Breast epithelium (tissue), 4 donors: ENCODE measurements around the gene THRSP. TPM values are rescaled to one million over a fixed set of nuclear protein-coding genes. Genes with fewer than 3 reads are reported as not detected.
"Not testable (repeated sequence)": the region's sequence is repeated elsewhere in the genome, so short reads cannot be mapped to it uniquely, and the experiment has no call there.

Experiments used
- DNase-seq, 2 donors: peaks; one replicate each; pipeline ENCODE4 v3.0.0-alpha.2; 2019; ENCODE audit warnings: low spot score in 2 of 2
- H3K27ac ChIP-seq, 2 donors: fragments of 200-600 bp; sonication (generic) in 1 of 2; one replicate each; pipeline ENCODE4 v1.5.1; 2016 to 2019; ENCODE audit warnings: mild to moderate bottlenecking in 1 of 2
- H3K27me3 ChIP-seq, 2 donors: fragments of 200-600 bp; sonication (generic) in 1 of 2; one replicate each; pipeline versions ENCODE4 v1.5.1 to v1.6.0; 2017 to 2019; ENCODE audit warnings: control low read depth in 1 of 2, mild to moderate bottlenecking in 1 of 2
- H3K36me3 ChIP-seq: fragments of 200-600 bp; one replicate; pipeline ENCODE4 v1.5.1; 2019
- H3K4me1 ChIP-seq, 2 donors: fragments of 200-600 bp; sonication (generic); one replicate each; pipeline ENCODE4 v1.5.1; 2016 to 2019; ENCODE audit warnings: control low read depth in 1 of 2
- H3K4me3 ChIP-seq, 3 donors: fragments of 200-600 bp; sonication (generic); 1 replicate in 2 of 3; 2 replicates in 1 of 3; pipeline ENCODE4 v1.5.1; 2016 to 2019; ENCODE audit warnings: mild to moderate bottlenecking in 3 of 3, moderate library complexity in 2 of 3
- H3K9me3 ChIP-seq, 2 donors: fragments of 200-600 bp; sonication (generic) in 1 of 2; one replicate each; pipeline ENCODE4 v1.5.1; 2016 to 2019; ENCODE audit warnings: control low read depth in 1 of 2
- POLR2A ChIP-seq: fragments of 450-650 bp; IDR thresholded peaks from one replicate; pipeline ENCODE4 v1.6.1; 2016; ENCODE audit warnings: antibody characterized with exemption, mild to moderate bottlenecking, moderate library complexity
- POLR2AphosphoS5 ChIP-seq, 3 donors: sonication (generic); formaldehyde crosslinking; IDR thresholded peaks; one replicate each; pipeline ENCODE4 v1.6.1; 2017; ENCODE audit warnings: antibody characterized with exemption in 3 of 3
- intact Hi-C: fragments of 100-400 bp; cut with DNase I; formaldehyde crosslinking; loops from one replicate; pipeline ENCODE4 v1.15.1; 2023; ENCODE audit warnings: low total_unique reads
- total RNA-seq, 3 donors: library from RNA; depleted of rRNA; stranded (reverse); fragments of >200 nt; gene quantifications; one replicate each; pipeline ENCODE4 v1.1.0, GENCODE V29; 2016
- TF ChIP-seq, protein P1 (sequence below), 3 donors: fragments of 450-650 bp; IDR thresholded peaks; one replicate each; pipeline ENCODE4 v1.5.1; 2016 to 2017; ENCODE audit warnings: antibody characterized with exemption in 3 of 3, mild to moderate bottlenecking in 3 of 3, moderate library complexity in 3 of 3

THRSP gene
- total RNA-seq, 3 donors from 2014 or later: 1.6 to 74.9 (median 5.7) TPM

DNA sequence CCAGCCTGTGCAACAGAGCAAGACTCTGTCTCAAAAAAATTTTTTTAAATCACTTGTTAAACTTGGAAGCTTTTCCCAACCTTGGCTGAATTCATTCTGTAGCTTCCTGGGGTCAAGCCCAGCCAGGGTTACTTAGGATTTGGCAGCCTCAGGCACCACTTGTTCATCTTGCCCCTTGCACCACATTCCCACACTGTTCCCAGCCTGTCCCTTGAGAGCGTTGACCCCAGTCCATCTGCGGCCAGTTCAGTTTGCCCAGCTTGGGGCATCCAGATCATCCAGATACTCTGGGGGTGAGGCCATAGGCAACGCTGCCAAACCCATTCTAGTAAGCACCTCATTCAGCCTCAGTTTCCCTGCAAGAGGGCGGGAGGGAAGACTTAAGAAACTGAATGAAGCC is 8.7 kb upstream of the THRSP start:
- Histone ChIP-seq H3K27ac (no peak overlapping the region), H3K36me3 (no peaks in the 10 kb centered on the region), H3K4me1 (no peaks in the 10 kb centered on the region), H3K4me3 (no peak overlapping the region), H3K27me3 (no peaks in the 10 kb centered on the region), H3K9me3 (no peaks in the 10 kb centered on the region)
- intact Hi-C loops: no loop called here
- no peak for DNase-seq
- TF ChIP-seq POLR2A (no peak), POLR2AphosphoS5 (IDR thresholded peaks at IDR 0.05) (no peak)
- TF ChIP-seq, protein P1, sequence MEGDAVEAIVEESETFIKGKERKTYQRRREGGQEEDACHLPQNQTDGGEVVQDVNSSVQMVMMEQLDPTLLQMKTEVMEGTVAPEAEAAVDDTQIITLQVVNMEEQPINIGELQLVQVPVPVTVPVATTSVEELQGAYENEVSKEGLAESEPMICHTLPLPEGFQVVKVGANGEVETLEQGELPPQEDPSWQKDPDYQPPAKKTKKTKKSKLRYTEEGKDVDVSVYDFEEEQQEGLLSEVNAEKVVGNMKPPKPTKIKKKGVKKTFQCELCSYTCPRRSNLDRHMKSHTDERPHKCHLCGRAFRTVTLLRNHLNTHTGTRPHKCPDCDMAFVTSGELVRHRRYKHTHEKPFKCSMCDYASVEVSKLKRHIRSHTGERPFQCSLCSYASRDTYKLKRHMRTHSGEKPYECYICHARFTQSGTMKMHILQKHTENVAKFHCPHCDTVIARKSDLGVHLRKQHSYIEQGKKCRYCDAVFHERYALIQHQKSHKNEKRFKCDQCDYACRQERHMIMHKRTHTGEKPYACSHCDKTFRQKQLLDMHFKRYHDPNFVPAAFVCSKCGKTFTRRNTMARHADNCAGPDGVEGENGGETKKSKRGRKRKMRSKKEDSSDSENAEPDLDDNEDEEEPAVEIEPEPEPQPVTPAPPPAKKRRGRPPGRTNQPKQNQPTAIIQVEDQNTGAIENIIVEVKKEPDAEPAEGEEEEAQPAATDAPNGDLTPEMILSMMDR (IDR thresholded peaks at IDR 0.05): no peak

DNA sequence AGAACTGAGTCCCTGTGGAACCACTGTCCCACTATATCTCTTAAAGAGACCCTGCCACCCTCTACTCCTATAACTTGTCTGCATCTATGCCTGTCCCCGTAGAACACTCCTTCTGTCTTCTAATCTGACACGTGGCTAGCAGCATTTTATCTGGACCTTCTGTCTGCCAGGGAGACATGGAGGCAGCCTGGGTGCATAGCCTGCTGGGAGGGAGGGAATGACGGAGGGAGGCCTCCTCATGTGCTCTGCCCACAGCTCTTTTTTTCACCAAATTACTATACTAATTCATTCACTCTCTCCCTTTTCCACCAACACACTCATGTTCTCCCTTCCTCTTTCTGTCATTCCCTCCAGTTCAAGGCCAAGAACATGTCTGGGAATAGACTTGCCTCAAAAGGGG is 7.6 kb upstream of the THRSP start:
- no peak for DNase-seq
- H3K9me3 ChIP-seq: no peaks in the 10 kb centered on the region
- H3K4me3 ChIP-seq: no peak overlapping the region
- no peaks in the 10 kb centered on the region for H3K27me3 ChIP-seq
- H3K4me1 ChIP-seq: peaks cover 0 to 7% of the 10 kb centered on the region in 2 donors
- no peak overlapping the region for H3K27ac ChIP-seq
- no peaks in the 10 kb centered on the region for H3K36me3 ChIP-seq
- intact Hi-C loops: no loop called here
- TF ChIP-seq POLR2AphosphoS5 (IDR thresholded peaks at IDR 0.05) (no peak), POLR2A (no peak)
- TF ChIP-seq, protein P1 (IDR thresholded peaks at IDR 0.05): no peak

DNA sequence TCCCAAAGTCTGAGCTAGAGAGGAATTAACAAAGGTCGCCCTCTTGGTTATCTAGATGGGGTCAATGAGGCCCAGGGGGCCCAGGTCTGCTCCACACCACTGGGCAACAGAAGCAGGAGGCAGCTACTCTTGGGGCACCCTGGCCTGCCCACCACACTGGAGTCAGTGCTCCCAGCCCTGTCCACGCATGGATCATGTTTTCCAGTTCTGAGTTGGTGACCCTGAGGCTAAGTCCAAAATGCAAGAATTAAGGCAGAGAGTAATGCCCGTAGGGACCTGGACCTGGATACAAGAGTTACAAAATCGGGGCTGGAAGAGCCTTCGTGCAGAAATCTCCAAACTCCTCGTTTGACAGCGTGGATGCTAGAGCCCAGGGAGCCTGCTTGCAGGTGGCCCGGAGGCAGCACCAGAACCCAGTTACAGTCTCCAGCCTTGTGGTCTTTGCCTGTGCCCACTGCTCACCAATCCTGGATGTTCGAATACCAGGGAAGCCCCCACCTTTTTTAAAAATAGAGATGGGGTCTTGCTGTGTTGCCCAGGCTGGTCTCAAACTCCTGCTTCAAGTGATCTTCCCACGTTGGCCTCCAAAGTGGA is 6.1 kb upstream of the THRSP start:
- no peak for DNase-seq
- intact Hi-C loops: no loop called here
- Histone ChIP-seq H3K27me3 (no peaks in the 10 kb centered on the region), H3K4me1 (peaks cover 0 to 12% of the 10 kb centered on the region in 2 donors), H3K4me3 (no peak overlapping the region), H3K27ac (no peak overlapping the region), H3K36me3 (no peaks in the 10 kb centered on the region), H3K9me3 (no peaks in the 10 kb centered on the region)
- TF ChIP-seq, protein P1 (IDR thresholded peaks at IDR 0.05): no peak
- TF ChIP-seq POLR2AphosphoS5 (IDR thresholded peaks at IDR 0.05) (no peak), POLR2A (no peak)

DNA sequence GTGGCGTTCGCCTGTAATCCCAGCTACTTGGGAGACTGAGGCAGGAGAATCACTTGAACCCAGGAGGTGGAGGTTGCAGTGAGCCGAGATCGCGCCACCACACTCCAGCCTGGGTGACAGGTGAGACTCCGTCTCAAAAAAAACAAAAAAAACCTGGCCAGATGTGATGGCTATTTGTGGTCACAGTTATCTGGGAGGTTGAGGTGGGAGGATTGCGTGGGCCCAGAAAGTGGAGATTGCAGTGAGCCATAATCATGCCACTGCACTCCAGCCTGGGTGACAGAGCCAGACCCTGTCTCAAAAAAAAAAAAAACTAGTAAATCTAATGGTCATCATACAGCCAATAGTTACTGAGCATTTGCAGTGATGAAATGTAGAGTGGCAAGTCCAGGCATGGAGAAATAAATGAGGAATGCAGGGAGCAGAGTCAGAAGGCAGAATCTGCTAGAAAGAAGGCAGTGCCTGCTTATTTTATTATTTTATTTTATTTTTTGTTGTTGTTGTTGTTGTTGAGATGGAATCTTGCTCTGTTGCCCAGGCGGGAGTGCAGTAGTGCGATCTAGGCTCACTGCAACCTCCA is 3.8 kb upstream of the THRSP start:
- H3K4me1 ChIP-seq: peaks cover 0 to 12% of the 10 kb centered on the region in 2 donors
- H3K4me3 ChIP-seq, intact Hi-C loops, DNase-seq, H3K27me3 ChIP-seq, H3K9me3 ChIP-seq, H3K36me3 ChIP-seq: not testable (repeated sequence)
- peak overlapping the region; percentile 20 to 29 for H3K27ac ChIP-seq

DNA sequence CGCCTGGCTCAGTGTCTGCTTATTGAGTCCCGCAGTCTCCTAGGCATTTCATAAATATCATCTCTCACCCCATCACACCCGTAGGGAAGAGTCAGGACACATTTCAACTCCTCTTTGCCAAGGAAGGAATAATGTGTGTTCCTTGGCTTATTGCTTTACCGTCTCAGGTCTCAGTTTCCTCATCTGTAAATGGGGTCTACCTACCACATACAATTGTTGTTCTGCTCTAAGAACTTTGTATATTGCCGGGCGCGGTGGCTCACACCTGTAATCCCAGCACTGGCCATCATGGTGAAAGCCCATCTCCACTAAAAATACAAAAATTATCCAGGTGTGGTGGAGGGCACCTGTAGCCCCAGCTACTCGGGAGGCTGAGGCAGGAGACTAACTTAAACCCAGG is 3.1 kb upstream of the THRSP start:
- peaks cover 0 to 12% of the 10 kb centered on the region in 2 donors for H3K4me1 ChIP-seq
- no peaks in the 10 kb centered on the region for H3K27me3 ChIP-seq
- no peaks in the 10 kb centered on the region for H3K9me3 ChIP-seq
- no peaks in the 10 kb centered on the region for H3K36me3 ChIP-seq
- TF ChIP-seq, protein P1 (IDR thresholded peaks at IDR 0.05): no peak
- no peak for TF ChIP-seq POLR2AphosphoS5 (IDR thresholded peaks at IDR 0.05)
- TF ChIP-seq POLR2A: no peak
- no peak overlapping the region for H3K4me3 ChIP-seq
- intact Hi-C loops: no loop called here
- peak overlapping the region; percentile 20 to 29 for H3K27ac ChIP-seq
- no peak for DNase-seq
